Measurements from ENCODE around the gene SSR3.

DNA sequence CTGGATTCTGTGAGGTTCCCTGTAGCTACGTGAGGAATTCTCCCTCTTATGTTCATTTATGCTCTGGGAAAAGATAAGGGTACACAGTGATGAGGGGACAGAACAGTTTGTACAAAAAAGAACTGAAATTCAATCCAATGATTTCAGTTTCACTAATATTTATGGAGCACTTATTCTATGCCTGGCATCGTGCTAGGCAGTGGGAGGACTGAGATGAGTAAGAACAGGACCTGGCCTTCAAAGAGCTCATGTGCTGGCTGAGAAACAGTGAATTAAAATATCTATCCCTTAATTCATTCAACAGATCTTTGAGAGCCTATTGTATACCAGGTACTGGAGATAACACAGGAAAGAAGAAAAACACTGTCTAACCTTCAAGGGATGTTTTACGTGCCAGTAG lies 22.2 kb downstream of the SSR3 start:
- no peak for TF ChIP-seq POLR2AphosphoS5 (IDR thresholded peaks at IDR 0.05)
- TF ChIP-seq, protein P1, sequence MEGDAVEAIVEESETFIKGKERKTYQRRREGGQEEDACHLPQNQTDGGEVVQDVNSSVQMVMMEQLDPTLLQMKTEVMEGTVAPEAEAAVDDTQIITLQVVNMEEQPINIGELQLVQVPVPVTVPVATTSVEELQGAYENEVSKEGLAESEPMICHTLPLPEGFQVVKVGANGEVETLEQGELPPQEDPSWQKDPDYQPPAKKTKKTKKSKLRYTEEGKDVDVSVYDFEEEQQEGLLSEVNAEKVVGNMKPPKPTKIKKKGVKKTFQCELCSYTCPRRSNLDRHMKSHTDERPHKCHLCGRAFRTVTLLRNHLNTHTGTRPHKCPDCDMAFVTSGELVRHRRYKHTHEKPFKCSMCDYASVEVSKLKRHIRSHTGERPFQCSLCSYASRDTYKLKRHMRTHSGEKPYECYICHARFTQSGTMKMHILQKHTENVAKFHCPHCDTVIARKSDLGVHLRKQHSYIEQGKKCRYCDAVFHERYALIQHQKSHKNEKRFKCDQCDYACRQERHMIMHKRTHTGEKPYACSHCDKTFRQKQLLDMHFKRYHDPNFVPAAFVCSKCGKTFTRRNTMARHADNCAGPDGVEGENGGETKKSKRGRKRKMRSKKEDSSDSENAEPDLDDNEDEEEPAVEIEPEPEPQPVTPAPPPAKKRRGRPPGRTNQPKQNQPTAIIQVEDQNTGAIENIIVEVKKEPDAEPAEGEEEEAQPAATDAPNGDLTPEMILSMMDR (IDR thresholded peaks at IDR 0.05): no peak
- no peak for TF ChIP-seq EP300 (IDR thresholded peaks at IDR 0.05)

Data from gastroesophageal sphincter (tissue), 3 donors.